Posterior cingulate gyrus (tissue), 11 donors: ENCODE data around the gene PDLIM5.

Experiments used
- DNase-seq, 10 donors: peaks; one replicate each; pipeline versions ENCODE4 v3.0.0 to v3.0.0-alpha.2; 2020 to 2021; ENCODE audit warnings: mixed read lengths in 3 of 10
- intact Hi-C: fragments of 100-400 bp; cut with DNase I; formaldehyde crosslinking; loops from one replicate; pipeline ENCODE4 v1.15.1; 2023

Gene PDLIM5

GRCh38 chr4:94671113-94671512 lies 219.4 kb downstream of the PDLIM5 start:
- no peak for DNase-seq
- intact Hi-C loops, result no loop called here

GRCh38 chr4:94673961-94674360 lies 222.2 kb downstream of the PDLIM5 start:
- DNase-seq, result no peak
- intact Hi-C loops, result no loop called here

- DNase-seq, result no peak
- intact Hi-C loops, result no loop called here
Measured at GRCh38 chr4:94676970-94677369, 225.2 kb downstream of the PDLIM5 start.

GRCh38 chr4:94678896-94679295 lies 227.2 kb downstream of the PDLIM5 start:
- no peak for DNase-seq
- intact Hi-C loops, result no loop called here

- intact Hi-C loops, result no loop called here
- DNase-seq, result no peak
Measured at GRCh38 chr4:94680176-94680862, 228.6 kb downstream of the PDLIM5 start.

- DNase-seq, result no peak
- intact Hi-C loops, result no loop called here
Measured at GRCh38 chr4:94686086-94686485, 234.3 kb downstream of the PDLIM5 start.

- intact Hi-C loops, result no loop called here
- DNase-seq, result no peak
Measured at GRCh38 chr4:94689155-94689860, 237.6 kb downstream of the PDLIM5 start.

- intact Hi-C loops, result no loop called here
- DNase-seq, result no peak
Measured at GRCh38 chr4:94690851-94691254, 239.1 kb downstream of the PDLIM5 start.

GRCh38 chr4:94691552-94691951 lies 239.8 kb downstream of the PDLIM5 start:
- DNase-seq, result no peak
- intact Hi-C loops, result no loop called here

GRCh38 chr4:94695384-94695783 lies 243.6 kb downstream of the PDLIM5 start:
- no peak for DNase-seq
- intact Hi-C loops, result no loop called here

GRCh38 chr4:94698187-94698586 lies 246.4 kb downstream of the PDLIM5 start:
- DNase-seq, result no peak
- intact Hi-C loops, result no loop called here

- DNase-seq, result no peak
- intact Hi-C loops, result no loop called here
Measured at GRCh38 chr4:94700298-94700697, 248.6 kb downstream of the PDLIM5 start.

GRCh38 chr4:94701631-94702300 lies 250.0 kb downstream of the PDLIM5 start:
- intact Hi-C loops, result no loop called here
- no peak for DNase-seq

GRCh38 chr4:94711635-94712034 lies 259.9 kb downstream of the PDLIM5 start:
- no peak for DNase-seq
- intact Hi-C loops, result no loop called here

GRCh38 chr4:94714365-94715160 lies 262.8 kb downstream of the PDLIM5 start:
- intact Hi-C loops, result no loop called here
- DNase-seq, result no peak

- no peak for DNase-seq
- intact Hi-C loops, result no loop called here
Measured at GRCh38 chr4:94715726-94716125, 264.0 kb downstream of the PDLIM5 start.
